HepG2 (cell line): ENCODE data around the gene S100P. TPM values are rescaled to one million over a fixed set of nuclear protein-coding genes. Genes with fewer than 3 reads are reported as not detected.
A peak's percentile ranks its signal among the peaks of the same experiment; 100 is the strongest.

ENCODE experiments used
- CEBPG ChIP-seq: IDR thresholded peaks from 2 replicates; pipeline ENCODE4 v1.6.1; 2016
- FUBP1 ChIP-seq: sonication (generic); formaldehyde crosslinking; IDR thresholded peaks from 2 replicates; pipeline ENCODE4 v1.5.1; 2020; ENCODE audit warnings: missing genetic modification reagents, mild to moderate bottlenecking, borderline replicate concordance
- HMGXB3 ChIP-seq: sonication (generic); formaldehyde crosslinking; IDR thresholded peaks from 2 replicates; pipeline ENCODE4 v1.4.0; 2020; ENCODE audit warnings: missing genetic modification reagents, borderline replicate concordance
- JUNB ChIP-seq: sonication (generic); formaldehyde crosslinking; IDR thresholded peaks from 2 replicates; pipeline ENCODE4 v1.8.0; 2022; ENCODE audit warnings: missing genetic modification reagents, mild to moderate bottlenecking, borderline replicate concordance
- RCOR2 ChIP-seq: IDR thresholded peaks from 2 replicates; pipeline ENCODE4 v1.6.1; 2016; ENCODE audit warnings: missing biosample characterization, missing genetic modification reagents
- SALL2 ChIP-seq: sonication (generic); formaldehyde crosslinking; IDR thresholded peaks from 2 replicates; pipeline ENCODE4 v1.8.1; 2023; ENCODE audit warnings: mild to moderate bottlenecking, missing genetic modification reagents, inconsistent platforms
- SNAPC5 ChIP-seq: sonication (generic); formaldehyde crosslinking; IDR thresholded peaks from 2 replicates; pipeline ENCODE4 v1.8.1; 2023; ENCODE audit warnings: mild to moderate bottlenecking, missing genetic modification reagents, borderline replicate concordance
- SUZ12 ChIP-seq: fragments of 150-350 bp; IDR thresholded peaks from 2 replicates; pipeline ENCODE4 v1.6.1; 2014; ENCODE audit warnings: low read depth, low read length
- TOE1 ChIP-seq: sonication (generic); formaldehyde crosslinking; IDR thresholded peaks from 2 replicates; pipeline ENCODE4 v1.4.0; 2020; ENCODE audit warnings: mild to moderate bottlenecking, missing genetic modification reagents
- U2AF2 ChIP-seq: fragments of 200-400 bp; formaldehyde crosslinking; IDR thresholded peaks from 2 replicates; pipeline ENCODE4 v1.6.1; 2017; ENCODE audit warnings: low read depth, mild to moderate bottlenecking, low read length
- ZFP37 ChIP-seq: sonication (generic); formaldehyde crosslinking; IDR thresholded peaks from 2 replicates; pipeline ENCODE4 v1.4.0; 2020; ENCODE audit warnings: missing genetic modification reagents, borderline replicate concordance
- ZNF609 ChIP-seq: sonication (generic); formaldehyde crosslinking; IDR thresholded peaks from 2 replicates; pipeline ENCODE4 v1.4.0; 2020; ENCODE audit warnings: mild to moderate bottlenecking, missing genetic modification reagents, borderline replicate concordance
- ZSCAN22 ChIP-seq: sonication (generic); formaldehyde crosslinking; IDR thresholded peaks from 2 replicates; pipeline ENCODE4 v1.4.0; 2020; ENCODE audit warnings: mild to moderate bottlenecking, missing genetic modification reagents
- ZSCAN5A ChIP-seq: sonication (generic); formaldehyde crosslinking; IDR thresholded peaks from 2 replicates; pipeline ENCODE4 v1.8.0; 2022; ENCODE audit warnings: mild to moderate bottlenecking, missing genetic modification reagents, borderline replicate concordance
- polyA plus RNA-seq, 8 experiments: library from polyadenylated mRNA; depleted of rRNA in 3 of 8; stranded (reverse) in 7 of 8; unstranded in 1 of 8; fragments of >200 nt; fragmentation: Illumina TruSeq in 4 of 8; extraction: Trizol in 4 of 8; gene quantifications; 2 replicates each; pipeline versions ENCODE4 v1.2.1 to v1.2.3, GENCODE V29; 2011 to 2016; ENCODE audit warnings: low read depth in 4 of 8, missing spikeins in 1 of 8, mixed read lengths in 1 of 8; ENCODE audit not compliant: insufficient read depth in 1 of 8
- total RNA-seq, 5 experiments: library from RNA; depleted of rRNA; stranded (reverse); fragments of >200 nt; fragmentation: Illumina TruSeq; extraction: Trizol; gene quantifications; 2 replicates each; pipeline ENCODE4 v1.2.3, GENCODE V29; 2016; ENCODE audit warnings: low read depth in 1 of 5

The S100P gene
- total and polyA plus RNA-seq, 2 of the 13 experiments (the other 11 are each of a cell fraction or from before 2014, with no cell fraction given), result 278 to 1,649 TPM

- TF ChIP-seq CEBPG (CRISPR knock-in tag) (peak; percentile 11; the same call in 1 of the 2 replicates), FUBP1 (CRISPR knock-in tag) (no peak), ZSCAN5A (CRISPR knock-in tag) (peak; percentile 60; the same call in 1 of the 2 replicates), ZSCAN22 (no peak), HMGXB3 (CRISPR knock-in tag) (no peak), TOE1 (CRISPR knock-in tag) (no peak), RCOR2 (CRISPR knock-in tag) (0 out of 2 replicates have a peak, but pooled peaks have one; percentile 33), U2AF2 (no peak), JUNB (CRISPR knock-in tag) (no peak), SALL2 (CRISPR knock-in tag) (0 out of 2 replicates have a peak, but pooled peaks have one; percentile 56), ZNF609 (CRISPR knock-in tag) (0 out of 2 replicates have a peak, but pooled peaks have one; percentile 10), SNAPC5 (CRISPR knock-in tag) (no peak), SUZ12 (no peak), ZFP37 (CRISPR knock-in tag) (peak; percentile 37; the same call in 1 of the 2 replicates)
These were observed 22.6 kb downstream of the S100P start, which contains the start of gene BLOC1S4 (continued) for GRCh38 chr4:6716018-6716911.
